Measurements from ENCODE around the gene CSNK1A1L. TPM values are rescaled to one million over a fixed set of nuclear protein-coding genes. Genes with fewer than 3 reads are reported as not detected.

CSNK1A1L gene
- total and polyA plus RNA-seq, 7 donors, result not detected

GRCh38 chr13:37136633-37137032, 31.2 kb upstream of the CSNK1A1L start:
- intact Hi-C loops (cut with DNase I), result no loop called here
- no peaks in the 10 kb centered on the region for H3K27me3 ChIP-seq (ENCODE audit: insufficient read depth in 3 of 3, low read length in 2 of 3)
- H3K9me3 ChIP-seq, result no peaks in the 10 kb centered on the region
- DNase-seq (no peak), ATAC-seq (no peak)
- WGBS, 3 donors, result 80 to 83% (median 82%) methylated on average over 2 of the region's 2 CpGs
- H3K36me3 ChIP-seq (ENCODE audit: insufficient read depth in 1 of 2, low read depth in 1 of 2), result no peaks in the 10 kb centered on the region
- no peak overlapping the region for H3K4me3 ChIP-seq
- no peak for TF ChIP-seq CTCF (IDR thresholded peaks at IDR 0.05)
- H3K4me1 ChIP-seq, result no peaks in the 10 kb centered on the region
- H3K27ac ChIP-seq, result no peak overlapping the region

- H3K27me3 ChIP-seq (ENCODE audit: insufficient read depth in 3 of 3, low read length in 2 of 3), result no peaks in the 10 kb centered on the region
- intact Hi-C loops (cut with DNase I), result no loop called here
- no peak overlapping the region for H3K27ac ChIP-seq
- DNase-seq (no peak), ATAC-seq (no peak)
- 33 to 42% (median 34%) methylated on average over 2 of the region's 2 CpGs for WGBS, 3 donors
- no peak overlapping the region for H3K4me3 ChIP-seq
- no peak for TF ChIP-seq CTCF (IDR thresholded peaks at IDR 0.05)
- H3K36me3 ChIP-seq (ENCODE audit: insufficient read depth in 1 of 2, low read depth in 1 of 2), result no peaks in the 10 kb centered on the region
- no peaks in the 10 kb centered on the region for H3K9me3 ChIP-seq
- H3K4me1 ChIP-seq, result no peaks in the 10 kb centered on the region
Observed at GRCh38 chr13:37136187-37136586, 30.7 kb upstream of the CSNK1A1L start.

- 24 to 35% (median 32%) methylated on average over 6 of the region's 6 CpGs for WGBS, 3 donors
- DNase-seq (no peak), ATAC-seq (no peak)
- TF ChIP-seq CTCF (IDR thresholded peaks at IDR 0.05), result no peak
- no peaks in the 10 kb centered on the region for H3K36me3 ChIP-seq (ENCODE audit: insufficient read depth in 1 of 2, low read depth in 1 of 2)
- H3K4me1 ChIP-seq, result no peaks in the 10 kb centered on the region
- intact Hi-C loops (cut with DNase I), result no loop called here
- no peak overlapping the region for H3K27ac ChIP-seq
- no peaks in the 10 kb centered on the region for H3K9me3 ChIP-seq
- H3K27me3 ChIP-seq (ENCODE audit: insufficient read depth in 3 of 3, low read length in 2 of 3), result no peaks in the 10 kb centered on the region
- no peak overlapping the region for H3K4me3 ChIP-seq
Observed at GRCh38 chr13:37134411-37135041, 29.1 kb upstream of the CSNK1A1L start.

GRCh38 chr13:37132211-37132610, 26.7 kb upstream of the CSNK1A1L start:
- Histone ChIP-seq H3K4me1 (no peaks in the 10 kb centered on the region), H3K4me3 (no peak overlapping the region), H3K36me3 (ENCODE audit: insufficient read depth in 1 of 2, low read depth in 1 of 2) (no peaks in the 10 kb centered on the region), H3K27ac (no peak overlapping the region), H3K27me3 (ENCODE audit: insufficient read depth in 3 of 3, low read length in 2 of 3) (no peaks in the 10 kb centered on the region), H3K9me3 (no peaks in the 10 kb centered on the region)
- WGBS, 3 donors, result 85 to 91% (median 87%) methylated on average over 2 of the region's 2 CpGs
- no peak for ATAC-seq
- no peak for DNase-seq
- no peak for TF ChIP-seq CTCF (IDR thresholded peaks at IDR 0.05)
- intact Hi-C loops (cut with DNase I), result no loop called here

GRCh38 chr13:37131092-37131491, 25.6 kb upstream of the CSNK1A1L start:
- H3K36me3 ChIP-seq (ENCODE audit: insufficient read depth in 1 of 2, low read depth in 1 of 2), result no peaks in the 10 kb centered on the region
- no peaks in the 10 kb centered on the region for H3K4me1 ChIP-seq
- no peaks in the 10 kb centered on the region for H3K27me3 ChIP-seq (ENCODE audit: insufficient read depth in 3 of 3, low read length in 2 of 3)
- intact Hi-C loops (cut with DNase I), result no loop called here
- ATAC-seq (no peak), DNase-seq (no peak)
- no peak overlapping the region for H3K27ac ChIP-seq
- WGBS, 3 donors, result 54 to 58% (median 55%) methylated on average over 3 of the region's 3 CpGs
- H3K9me3 ChIP-seq, result no peaks in the 10 kb centered on the region
- no peak overlapping the region for H3K4me3 ChIP-seq
- no peak for TF ChIP-seq CTCF (IDR thresholded peaks at IDR 0.05)

Measured in psoas muscle (tissue), 8 donors.